HCT116 (cell line): ENCODE measurements around the gene SIX4. TPM values are rescaled to one million over a fixed set of nuclear protein-coding genes. Genes with fewer than 3 reads are reported as not detected.
"Not testable (repeated sequence)": the region's sequence is repeated elsewhere in the genome, so short reads cannot be mapped to it uniquely, and the experiment has no call there.

Experiments
- ATAC-seq: fragments of 200-7000 bp; cut with Tn5 transposase; 2 replicates; pipeline ENCODE4 v1.9.1; 2020; ENCODE audit warnings: mild to moderate bottlenecking, moderate library complexity
- BruUV-seq: library from RNA; stranded (reverse); fragments of 400-500 nt; replicated peaks from 2 replicates; lab custom pipeline; 2021; lab: Mats Ljungman, UMichigan
- CTCF ChIA-PET: fragments of 300-600 bp; sonication (Branson Sonifier 250); formaldehyde crosslinking; loops from one replicate; lab custom pipeline; 2021; ENCODE audit warnings: antibody characterized with exemption; lab: Charles Lee
- POLR2A ChIA-PET: fragments of 300-600, 350-600 bp; sonication (Branson Sonifier 250); formaldehyde crosslinking; loops from one replicate; lab custom pipeline; 2021; ENCODE audit warnings: antibody characterized with exemption; lab: Charles Lee
- RAD21 ChIA-PET, 2 experiments: fragments of 300-600 bp; sonication (Branson Sonifier 250); formaldehyde crosslinking; loops; one replicate each; lab custom pipeline; 2023; ENCODE audit warnings: low total read pairs in 2 of 2; ENCODE audit not compliant: uncharacterized antibody in 2 of 2, unreplicated experiment in 2 of 2, low non-redundant PET in 1 of 2; lab: Charles Lee
- DNase-seq: peaks from one replicate; pipeline ENCODE4 v3.0.0-alpha.2; 2010; ENCODE audit warnings: low read depth, low spot score
- H2AFZ ChIP-seq: fragments of 200-600 bp; shearing (Covaris generic), sonication (generic); 2 replicates; pipeline ENCODE4 v1.6.1; 2017; ENCODE audit warnings: low read depth, mixed run types, mixed read lengths, antibody characterized with exemption, low read length; ENCODE audit not compliant: poor library complexity, severe bottlenecking
- H3K27ac ChIP-seq: 2 replicates; pipeline ENCODE4 v1.5.1; 2012; ENCODE audit warnings: low read depth, low read length
- H3K27me3 ChIP-seq: fragments of 200-600 bp; sonication (generic); 2 replicates; pipeline ENCODE4 v1.6.1; 2016; ENCODE audit warnings: mixed run types, low read length, mixed read lengths; ENCODE audit not compliant: insufficient read depth
- H3K36me3 ChIP-seq, 2 experiments: fragments of 200-500 bp in 1 of 2; fragments of 200-600 bp in 1 of 2; sonication (Bioruptor generic) in 1 of 2; sonication (generic) in 1 of 2; 2 replicates each; pipeline versions ENCODE4 v1.5.1 to v1.6.1; 2014 to 2016; ENCODE audit warnings: low read length in 2 of 2, inconsistent platforms in 1 of 2, mixed read lengths in 1 of 2, mixed run types in 1 of 2; ENCODE audit not compliant: insufficient read depth in 2 of 2, control insufficient read depth in 1 of 2
- H3K4me1 ChIP-seq, 2 experiments: fragments of 200-600 bp in 1 of 2; sonication (generic) in 1 of 2; 2 replicates each; pipeline versions ENCODE4 v1.5.1 to v1.6.1; 2012 to 2017; ENCODE audit warnings: low read length in 2 of 2, inconsistent platforms in 1 of 2, mild to moderate bottlenecking in 1 of 2, mixed read lengths in 1 of 2, mixed run types in 1 of 2, moderate library complexity in 1 of 2; ENCODE audit not compliant: insufficient read depth in 2 of 2, control insufficient read depth in 1 of 2
- H3K4me2 ChIP-seq: fragments of 200-600 bp; sonication (generic); 2 replicates; pipeline ENCODE4 v1.6.1; 2017; ENCODE audit warnings: mixed run types, low read length, mixed read lengths
- H3K4me3 ChIP-seq, 2 experiments: fragments of 200-600 bp in 1 of 2; sonication (generic) in 1 of 2; replicated peaks in 1 of 2; 2 replicates each; pipeline ENCODE4 v1.5.1; 2011 to 2016; ENCODE audit warnings: low read length in 2 of 2, control low read depth in 1 of 2, low read depth in 1 of 2, mild to moderate bottlenecking in 1 of 2, mixed read lengths in 1 of 2, mixed run types in 1 of 2
- H3K79me2 ChIP-seq: fragments of 200-600 bp; sonication (generic); 2 replicates; pipeline ENCODE4 v1.6.1; 2017; ENCODE audit warnings: mild to moderate bottlenecking, mixed run types, low read length, moderate library complexity, mixed read lengths; ENCODE audit not compliant: insufficient read depth
- H3K9ac ChIP-seq: fragments of 200-600 bp; sonication (generic); 2 replicates; pipeline ENCODE4 v1.6.1; 2016; ENCODE audit warnings: low read length, mixed read lengths
- H3K9me2 ChIP-seq: fragments of 200-600 bp; sonication (generic), shearing (Covaris generic); 2 replicates; pipeline ENCODE4 v1.6.1; 2017; ENCODE audit warnings: mixed run types, mild to moderate bottlenecking, moderate library complexity; ENCODE audit not compliant: insufficient read depth
- H3K9me3 ChIP-seq, 2 experiments: fragments of 200-500 bp in 1 of 2; fragments of 200-600 bp in 1 of 2; sonication (Bioruptor generic) in 1 of 2; sonication (generic) in 1 of 2; 2 replicates each; pipeline ENCODE4 v1.6.1; 2014 to 2017; ENCODE audit warnings: low read length in 2 of 2, mixed read lengths in 2 of 2, inconsistent platforms in 1 of 2, low read depth in 1 of 2, mild to moderate bottlenecking in 1 of 2, mixed run types in 1 of 2, moderate library complexity in 1 of 2; ENCODE audit not compliant: control insufficient read depth in 1 of 2, insufficient read depth in 1 of 2
- H4K20me1 ChIP-seq: fragments of 200-600 bp; sonication (generic), shearing (Covaris generic); 2 replicates; pipeline ENCODE4 v1.6.1; 2017; ENCODE audit warnings: mixed run types, mild to moderate bottlenecking, moderate library complexity; ENCODE audit not compliant: insufficient read depth
- CTCF ChIP-seq, 3 experiments: fragments of 200-600 bp in 1 of 3; sonication (generic) in 1 of 3; IDR thresholded peaks in 2 of 3; conservative IDR thresholded peaks in 1 of 3; 2 replicates each; pipeline ENCODE4 v1.5.1; 2012 to 2017; ENCODE audit warnings: low read depth in 2 of 3, low read length in 2 of 3, antibody characterized with exemption in 1 of 3, borderline replicate concordance in 1 of 3, control low read depth in 1 of 3, mild to moderate bottlenecking in 1 of 3, mixed read lengths in 1 of 3, mixed run types in 1 of 3, moderate library complexity in 1 of 3; ENCODE audit not compliant: insufficient read depth in 1 of 3
- MAX ChIP-seq: IDR thresholded peaks from 2 replicates; pipeline ENCODE4 v1.6.1; 2012
- REST ChIP-seq: IDR thresholded peaks from 2 replicates; pipeline ENCODE4 v1.6.1; 2012; ENCODE audit warnings: low read depth
- TCF7L2 ChIP-seq: IDR thresholded peaks from 2 replicates; pipeline ENCODE4 v1.7.0; 2011; ENCODE audit warnings: borderline replicate concordance, inconsistent platforms; ENCODE audit not compliant: insufficient read depth, insufficient read length; ENCODE audit errors: extremely low read depth
- intact Hi-C: fragments of 100-400 bp; cut with micrococcal nuclease; formaldehyde crosslinking; loops from 2 replicates; pipeline ENCODE4 v1.10.0; 2022
- total RNA-seq: library from RNA; stranded (reverse); gene quantifications from one replicate; pipeline ENCODE4 v1.2.1, GENCODE V29; 2021; ENCODE audit not compliant: unreplicated experiment

SIX4 gene
- total RNA-seq, 1 experiment from 2014 or later: 24.5 TPM

DNA sequence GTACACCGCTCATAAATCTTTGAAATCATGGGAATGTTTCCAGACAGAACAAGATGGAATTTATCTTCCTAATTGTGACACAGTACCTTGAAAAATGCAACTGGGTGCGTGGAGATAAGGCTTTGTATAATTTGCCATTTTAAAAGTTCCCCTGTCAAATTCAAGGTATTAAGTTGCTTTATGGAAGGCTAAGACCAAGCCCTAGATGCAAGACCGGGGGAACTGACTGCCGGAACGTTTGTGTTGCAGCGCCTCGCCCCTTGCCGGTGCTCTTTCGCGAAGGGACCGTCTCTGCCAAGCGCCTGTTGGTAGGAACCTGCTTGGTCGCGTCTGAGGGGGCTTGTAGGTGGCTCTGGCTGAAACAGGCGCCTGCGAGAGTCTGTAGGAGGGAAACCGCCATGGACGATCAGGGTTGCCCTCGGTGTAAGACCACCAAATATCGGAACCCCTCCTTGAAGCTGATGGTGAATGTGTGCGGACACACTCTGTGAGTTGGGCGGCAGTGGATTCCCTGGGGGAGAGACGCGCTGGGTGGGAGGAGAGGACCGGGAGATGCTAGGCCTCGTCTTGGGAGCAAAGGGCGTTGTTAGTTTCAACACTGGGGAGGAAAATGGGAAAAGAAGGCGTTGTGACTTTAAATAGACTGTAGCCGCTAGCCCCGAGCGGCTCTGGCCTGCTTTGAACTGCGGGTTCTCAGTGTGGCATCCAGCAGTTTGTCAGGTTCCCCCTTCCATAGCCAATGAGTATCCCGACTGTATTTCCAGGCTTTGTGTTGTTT is 10.5 kb upstream of the SIX4 start, which contains the start of gene MNAT1 (continued):
- TF ChIP-seq TCF7L2: peak; percentile 45
- no peak for TF ChIP-seq REST
- TF ChIP-seq CTCF (IDR thresholded peaks at IDR 0.05 in 2 of 3, conservative IDR thresholded peaks at IDR 0.05 in 1 of 3; ENCODE audit: borderline replicate concordance in 1 of 3, insufficient read depth in 1 of 3, low read depth in 2 of 3, low read length in 2 of 3): peak in 1 of 3 experiments; percentile 13; a peak in 1 of 6 replicates

- ATAC-seq (no peak), DNase-seq (no peak)
- Histone ChIP-seq H3K27ac (no peak overlapping the region), H3K9me2 (no peaks in the 10 kb centered on the region), H3K36me3 (no peaks in the 10 kb centered on the region), H3K9me3 (no peaks in the 10 kb centered on the region), H3K4me2 (no peak overlapping the region), H3K9ac (no peak overlapping the region), H2AFZ (no peak overlapping the region), H4K20me1 (no peaks in the 10 kb centered on the region), H3K4me3 (no peak overlapping the region), H3K4me1 (peaks cover 0 to 14% of the 10 kb centered on the region in 2 experiments; a peak in 3 of 4 replicates), H3K79me2 (peaks cover 32% of the 10 kb centered on the region), H3K27me3 (no peaks in the 10 kb centered on the region)
- intact Hi-C loops: no loop called here
- no TSS peak for BruUV-seq
- ChIA-PET CTCF (no interaction called here), RAD21 (no interaction called here), POLR2A (interaction anchor here (1.6 kb wide), 1 partner anchor 9 kb away, joined by 6 read pairs; the partner anchor contains the start of gene SIX4)
- TF ChIP-seq MAX: no peak
- TF ChIP-seq, all 23 proteins: peak for 0
These were observed 8.8 kb upstream of the SIX4 start for GRCh38 chr14:60732840-60733483.

GRCh38 chr14:60731291-60731690 is 7.1 kb upstream of the SIX4 start:
- H3K4me2 ChIP-seq, H4K20me1 ChIP-seq, CTCF ChIA-PET, H3K27ac ChIP-seq, DNase-seq, H3K9ac ChIP-seq, H3K4me3 ChIP-seq, H3K36me3 ChIP-seq, RAD21 ChIA-PET, H2AFZ ChIP-seq, ATAC-seq, BruUV-seq, POLR2A ChIA-PET, intact Hi-C loops, H3K9me3 ChIP-seq, H3K27me3 ChIP-seq, H3K9me2 ChIP-seq: not testable (repeated sequence)
- peaks cover 17% of the 10 kb centered on the region for H3K79me2 ChIP-seq
- H3K4me1 ChIP-seq: peaks cover 0 to 14% of the 10 kb centered on the region in 2 experiments; a peak in 3 of 4 replicates
